Measurements from ENCODE around the gene C22orf39. TPM values are rescaled to one million over a fixed set of nuclear protein-coding genes. Genes with fewer than 3 reads are reported as not detected.

C22orf39 gene
- total RNA-seq, 4 donors from 2014 or later = 92.1 to 136 (median 111) TPM

DNA sequence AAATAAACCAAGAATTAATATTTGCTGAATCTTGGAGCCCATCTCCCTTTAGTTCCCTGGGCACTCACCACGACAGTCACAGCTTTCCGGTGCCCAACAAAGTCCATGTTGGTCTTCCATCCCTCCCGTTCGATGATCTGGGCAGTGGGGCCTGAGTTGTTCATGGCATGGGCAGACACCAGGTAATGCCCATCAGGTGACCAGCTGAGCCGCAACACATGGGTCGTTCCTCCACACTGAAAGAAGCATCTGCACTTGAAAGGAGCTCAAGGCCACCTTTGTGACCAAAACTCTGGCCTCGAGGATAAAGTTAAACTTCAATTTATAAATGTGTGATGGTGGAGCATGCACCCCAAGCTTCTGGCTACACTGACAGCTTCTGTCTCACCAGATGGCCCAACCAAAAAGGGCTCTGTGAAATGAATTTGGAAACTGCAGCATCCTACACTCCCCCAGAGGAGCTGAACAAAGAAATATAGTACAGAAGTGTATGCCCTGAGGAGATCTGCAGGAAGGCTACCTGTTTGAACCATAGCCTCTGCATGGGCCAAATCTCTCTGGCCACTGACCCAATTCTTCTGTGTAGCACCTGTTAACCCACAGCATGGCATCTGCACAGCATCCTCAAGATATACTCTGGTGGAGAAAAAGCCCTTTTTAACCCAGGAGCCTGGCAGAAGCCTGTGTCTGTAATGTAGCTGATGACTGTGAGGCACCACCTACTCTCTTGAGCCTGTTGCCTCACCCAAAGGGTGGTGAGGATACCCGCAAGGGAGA lies 53.0 kb downstream of the C22orf39 start:
- intact Hi-C loops (cut with DNase I) = no loop called here
- Histone ChIP-seq H3K4me1 (no peaks in the 10 kb centered on the region), H3K36me3 (peaks cover 49 to 99% (median 90%) of the 10 kb centered on the region in 4 donors), H3K27me3 (no peaks in the 10 kb centered on the region), H3K27ac (replicated peaks in 1 of 4) (no peak overlapping the region), H3K4me3 (no peak overlapping the region), H3K9me3 (no peaks in the 10 kb centered on the region)
- WGBS = 95% methylated on average over 8 of the region's 8 CpGs
- DNase-seq (ENCODE audit: extremely low spot score) = no peak
- TF ChIP-seq POLR2A (IDR thresholded peaks at IDR 0.05; ENCODE audit: low read depth) (no peak), POLR2AphosphoS5 (IDR thresholded peaks at IDR 0.05) (no peak), EP300 (IDR thresholded peaks at IDR 0.05) (no peak)
- TF ChIP-seq, protein P1, sequence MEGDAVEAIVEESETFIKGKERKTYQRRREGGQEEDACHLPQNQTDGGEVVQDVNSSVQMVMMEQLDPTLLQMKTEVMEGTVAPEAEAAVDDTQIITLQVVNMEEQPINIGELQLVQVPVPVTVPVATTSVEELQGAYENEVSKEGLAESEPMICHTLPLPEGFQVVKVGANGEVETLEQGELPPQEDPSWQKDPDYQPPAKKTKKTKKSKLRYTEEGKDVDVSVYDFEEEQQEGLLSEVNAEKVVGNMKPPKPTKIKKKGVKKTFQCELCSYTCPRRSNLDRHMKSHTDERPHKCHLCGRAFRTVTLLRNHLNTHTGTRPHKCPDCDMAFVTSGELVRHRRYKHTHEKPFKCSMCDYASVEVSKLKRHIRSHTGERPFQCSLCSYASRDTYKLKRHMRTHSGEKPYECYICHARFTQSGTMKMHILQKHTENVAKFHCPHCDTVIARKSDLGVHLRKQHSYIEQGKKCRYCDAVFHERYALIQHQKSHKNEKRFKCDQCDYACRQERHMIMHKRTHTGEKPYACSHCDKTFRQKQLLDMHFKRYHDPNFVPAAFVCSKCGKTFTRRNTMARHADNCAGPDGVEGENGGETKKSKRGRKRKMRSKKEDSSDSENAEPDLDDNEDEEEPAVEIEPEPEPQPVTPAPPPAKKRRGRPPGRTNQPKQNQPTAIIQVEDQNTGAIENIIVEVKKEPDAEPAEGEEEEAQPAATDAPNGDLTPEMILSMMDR (IDR thresholded peaks at IDR 0.05) = no peak

DNA sequence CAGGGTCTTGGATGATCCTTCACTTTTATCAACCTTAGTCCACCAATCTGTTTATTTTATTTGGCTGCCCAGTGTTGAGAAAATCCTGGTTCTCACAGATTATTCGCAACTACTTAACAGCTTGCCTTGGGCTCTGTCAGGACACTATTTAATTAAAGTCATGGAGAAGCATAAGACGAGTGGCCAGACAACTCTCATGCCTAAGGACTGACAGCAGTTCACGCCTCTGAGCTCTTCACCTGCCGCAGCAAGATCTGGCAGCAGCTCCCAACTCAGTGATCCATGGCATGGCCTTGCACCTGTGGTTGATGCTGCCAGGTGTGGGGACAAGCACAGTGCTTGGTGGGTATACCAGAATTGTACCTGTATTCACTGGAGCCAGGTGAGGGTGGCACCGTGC lies 53.8 kb downstream of the C22orf39 start:
- Histone ChIP-seq H3K9me3 (no peaks in the 10 kb centered on the region), H3K4me3 (no peak overlapping the region), H3K36me3 (peaks cover 55 to 100% (median 93%) of the 10 kb centered on the region in 4 donors), H3K27me3 (no peaks in the 10 kb centered on the region), H3K27ac (replicated peaks in 1 of 4) (no peak overlapping the region), H3K4me1 (no peaks in the 10 kb centered on the region)
- 90% methylated on average over 5 of the region's 5 CpGs for WGBS
- intact Hi-C loops (cut with DNase I) = no loop called here
- TF ChIP-seq POLR2A (IDR thresholded peaks at IDR 0.05; ENCODE audit: low read depth) (no peak), POLR2AphosphoS5 (IDR thresholded peaks at IDR 0.05) (no peak), EP300 (IDR thresholded peaks at IDR 0.05) (no peak)
- TF ChIP-seq, protein P1 (IDR thresholded peaks at IDR 0.05) = no peak
- no peak for DNase-seq (ENCODE audit: extremely low spot score)

Other genes starting within 250 kb of the C22orf39 start
- 1 to 10 TPM; 4.8 to 8.9 (median 6.0) TPM for gene CLTCL1, start 156.0 kb downstream of the C22orf39 start, total RNA-seq
- 10 to 100 TPM; 22.0 to 31.6 (median 26.5) TPM for gene HIRA, start 16.0 kb downstream of the C22orf39 start, total RNA-seq
- gene MRPL40, start 15.2 kb downstream of the C22orf39 start, total RNA-seq = 10 to 100 TPM; 21.2 to 31.2 (median 27.7) TPM
- 10 to 100 TPM; 54.8 to 65.2 (median 57.1) TPM for gene UFD1, start 31.5 kb upstream of the C22orf39 start, total RNA-seq
- 1 to 10 TPM in 1 of 4 donors, under 1 TPM in 2, not detected in 1; 0.32 to 1.1 (median 0.42) TPM for gene CDC45, start 32.2 kb upstream of the C22orf39 start, total RNA-seq
- gene CLDN5, start 76.7 kb upstream of the C22orf39 start, total RNA-seq = 100 to 1,000 TPM in 3 of 4 donors, 10 to 100 TPM in 1; 39.9 to 209 (median 147) TPM